SK-N-SH (cell line): ENCODE data around the gene CDK14. TPM values are rescaled to one million over a fixed set of nuclear protein-coding genes. Genes with fewer than 3 reads are reported as not detected.

Experiments used
- CTCF ChIA-PET: fragments of 300-600, 350-600 bp; formaldehyde crosslinking; extraction: SDS; loops from one replicate; lab custom pipeline; 2021; lab: Yijun Ruan, JAX
- POLR2A ChIA-PET: fragments of 350-600 bp; sonication (Branson Sonifier 250); formaldehyde crosslinking; extraction: SDS; loops from one replicate; lab custom pipeline; 2020; ENCODE audit warnings: antibody characterized with exemption, inconsistent platforms; lab: Yijun Ruan, JAX
- DNase-seq: peaks from one replicate; pipeline ENCODE4 v3.0.0; 2012
- H2AFZ ChIP-seq: fragments of 200-600 bp; sonication (generic); 2 replicates; pipeline ENCODE4 v1.8.1; 2016; ENCODE audit warnings: antibody characterized with exemption, mild to moderate bottlenecking, low read depth
- H3F3A ChIP-seq: fragments of 200-600 bp; sonication (generic); replicated peaks from 2 replicates; pipeline ENCODE3; 2016; ENCODE audit warnings: antibody characterized with exemption, mild to moderate bottlenecking; ENCODE audit not compliant: insufficient read depth
- H3K27ac ChIP-seq, 2 experiments: fragments of 200-500 bp in 1 of 2; fragments of 200-600 bp in 1 of 2; sonication (Bioruptor generic) in 1 of 2; sonication (generic), shearing (Covaris generic) in 1 of 2; 2 replicates each; pipeline versions ENCODE4 v1.5.1 to v1.6.1; 2014 to 2016; ENCODE audit warnings: low read depth in 2 of 2, inconsistent platforms in 1 of 2, low read length in 1 of 2, mild to moderate bottlenecking in 1 of 2, mixed read lengths in 1 of 2
- H3K27me3 ChIP-seq: fragments of 200-600 bp; sonication (generic), shearing (Covaris generic); 2 replicates; pipeline ENCODE4 v1.6.1; 2016; ENCODE audit warnings: mixed run types; ENCODE audit not compliant: insufficient read depth
- H3K36me3 ChIP-seq, 2 experiments: fragments of 200-500 bp in 1 of 2; fragments of 200-600 bp in 1 of 2; sonication (Bioruptor generic) in 1 of 2; sonication (generic) in 1 of 2; replicated peaks in 1 of 2; 2 replicates each; pipeline versions ENCODE3 to v1.5.1; 2014 to 2016; ENCODE audit warnings: low read length in 1 of 2, mild to moderate bottlenecking in 1 of 2; ENCODE audit not compliant: insufficient read depth in 2 of 2, control insufficient read depth in 1 of 2
- H3K4me1 ChIP-seq, 2 experiments: fragments of 200-500 bp in 1 of 2; fragments of 200-600 bp in 1 of 2; sonication (Bioruptor generic) in 1 of 2; sonication (generic), shearing (Covaris generic) in 1 of 2; 2 replicates each; pipeline versions ENCODE4 v1.5.1 to v1.6.1; 2014 to 2016; ENCODE audit warnings: low read depth in 1 of 2, low read length in 1 of 2, mixed run types in 1 of 2; ENCODE audit not compliant: insufficient read depth in 2 of 2, control insufficient read depth in 1 of 2
- H3K4me2 ChIP-seq: fragments of 200-600 bp; sonication (generic), shearing (Covaris generic); 2 replicates; pipeline ENCODE4 v1.6.1; 2017; ENCODE audit warnings: mixed run types
- H3K4me3 ChIP-seq, 2 experiments: fragments of 200-500 bp in 1 of 2; fragments of 200-600 bp in 1 of 2; sonication (Bioruptor generic) in 1 of 2; sonication (generic), shearing (Covaris generic) in 1 of 2; 2 replicates each; pipeline versions ENCODE4 v1.5.1 to v1.8.1; 2014 to 2016; ENCODE audit warnings: low read depth in 2 of 2, inconsistent platforms in 1 of 2, low read length in 1 of 2, mild to moderate bottlenecking in 1 of 2, mixed read lengths in 1 of 2, moderate library complexity in 1 of 2
- H3K79me2 ChIP-seq: fragments of 200-600 bp; sonication (generic); 2 replicates; pipeline ENCODE4 v1.8.1; 2017; ENCODE audit warnings: mild to moderate bottlenecking; ENCODE audit not compliant: insufficient read depth
- H3K9ac ChIP-seq: fragments of 200-600 bp; sonication (generic); 2 replicates; pipeline ENCODE4 v1.6.1; 2017; ENCODE audit warnings: mixed run types
- H3K9me2 ChIP-seq: fragments of 200-600 bp; sonication (generic); 2 replicates; pipeline ENCODE4 v1.6.1; 2017; ENCODE audit warnings: mixed run types
- H3K9me3 ChIP-seq: fragments of 200-600 bp; sonication (generic); 2 replicates; pipeline ENCODE4 v1.6.1; 2017; ENCODE audit warnings: mixed run types, mild to moderate bottlenecking, moderate library complexity
- H4K20me1 ChIP-seq: fragments of 200-600 bp; sonication (generic); 2 replicates; pipeline ENCODE4 v1.6.1; 2017; ENCODE audit warnings: mild to moderate bottlenecking, mixed run types; ENCODE audit not compliant: insufficient read depth
- CHD2 ChIP-seq: fragments of 150-350 bp; IDR thresholded peaks from 2 replicates; pipeline ENCODE4 v1.6.1; 2018; ENCODE audit warnings: low read length; ENCODE audit not compliant: partially characterized antibody
- FOSL2 ChIP-seq: IDR thresholded peaks from 2 replicates; pipeline ENCODE4 v1.4.0; 2012; ENCODE audit warnings: low read depth, mild to moderate bottlenecking, moderate library complexity, borderline replicate concordance
- FOXM1 ChIP-seq: IDR thresholded peaks from 2 replicates; pipeline ENCODE4 v1.4.0; 2012; ENCODE audit warnings: low read depth, mild to moderate bottlenecking
- NFIC ChIP-seq: IDR thresholded peaks from 2 replicates; pipeline ENCODE4 v1.4.0; 2012; ENCODE audit warnings: borderline replicate concordance
- POLR2AphosphoS5 ChIP-seq: IDR thresholded peaks from 2 replicates; pipeline ENCODE4 v1.6.1; 2012; ENCODE audit warnings: low read depth, low read length
- RXRA ChIP-seq: IDR thresholded peaks from 2 replicates; pipeline ENCODE4 v1.4.0; 2012; ENCODE audit warnings: low read depth, mild to moderate bottlenecking, borderline replicate concordance
- TAF1 ChIP-seq: IDR thresholded peaks from 2 replicates; pipeline ENCODE4 v1.6.1; 2012; ENCODE audit warnings: low read depth, mild to moderate bottlenecking, low read length, moderate library complexity, borderline replicate concordance
- TCF12 ChIP-seq: IDR thresholded peaks from 2 replicates; pipeline ENCODE4 v1.4.0; 2012
- WGBS: methylation state at CpG from one replicate; pipeline ENCODE4 v1.1.6; 2017; ENCODE audit warnings: low lambda C conversion rate; 5-methylcytosine and 5-hydroxymethylcytosine counted together
- polyA plus RNA-seq, 3 experiments: library from polyadenylated mRNA; depleted of rRNA; stranded (reverse); fragments of >200 nt; gene quantifications; 2 replicates each; pipeline ENCODE4 v1.2.3, GENCODE V29; 2012
- TF ChIP-seq, protein P1 (sequence below): fragments of 150-350 bp; IDR thresholded peaks from 2 replicates; pipeline ENCODE4 v1.6.1; 2016; ENCODE audit warnings: mild to moderate bottlenecking, low read depth, low read length
- TF ChIP-seq, protein P2 (sequence below): fragments of 150-350 bp; IDR thresholded peaks from 2 replicates; pipeline ENCODE4 v1.6.1; 2017; ENCODE audit warnings: antibody characterized with exemption, low read length, low read depth, borderline replicate concordance
- TF ChIP-seq, protein P3 (sequence below): IDR thresholded peaks from 2 replicates; pipeline ENCODE4 v1.6.1; 2012; ENCODE audit warnings: mild to moderate bottlenecking, low read depth, low read length, moderate library complexity
- TF ChIP-seq, protein P4 (sequence below): IDR thresholded peaks from 2 replicates; pipeline ENCODE4; 2012
- TF ChIP-seq, protein P5 (sequence below): IDR thresholded peaks from 2 replicates; pipeline ENCODE4 v1.4.0; 2012; ENCODE audit warnings: low read depth, borderline replicate concordance
- TF ChIP-seq, protein P6 (sequence below): IDR thresholded peaks from 2 replicates; pipeline ENCODE4 v1.4.0; 2012; ENCODE audit warnings: low read depth

The CDK14 gene
- polyA plus RNA-seq, 1 of the 3 experiments (the other 2 are of a cell fraction) = 13.9 TPM

DNA sequence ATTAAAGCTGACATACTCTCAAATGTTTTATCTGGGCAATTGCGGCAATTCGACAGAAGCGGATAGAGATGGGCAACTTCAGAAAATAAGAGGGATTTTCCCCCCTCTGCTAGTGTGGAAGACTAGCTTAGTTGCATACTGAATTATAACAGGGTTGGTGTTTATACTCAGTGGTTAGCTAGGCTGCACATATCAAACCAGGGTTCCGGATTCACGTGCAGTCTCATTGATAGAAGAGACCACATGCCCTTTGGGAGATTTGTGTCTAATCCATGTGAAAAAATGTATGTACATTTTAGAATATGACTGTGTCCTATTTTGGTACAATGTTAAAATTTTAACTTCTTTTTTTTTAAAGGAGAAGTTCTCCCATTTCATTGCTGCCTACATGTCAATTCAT lies 531.2 kb downstream of the CDK14 start (continued):
- TF ChIP-seq, protein P1, sequence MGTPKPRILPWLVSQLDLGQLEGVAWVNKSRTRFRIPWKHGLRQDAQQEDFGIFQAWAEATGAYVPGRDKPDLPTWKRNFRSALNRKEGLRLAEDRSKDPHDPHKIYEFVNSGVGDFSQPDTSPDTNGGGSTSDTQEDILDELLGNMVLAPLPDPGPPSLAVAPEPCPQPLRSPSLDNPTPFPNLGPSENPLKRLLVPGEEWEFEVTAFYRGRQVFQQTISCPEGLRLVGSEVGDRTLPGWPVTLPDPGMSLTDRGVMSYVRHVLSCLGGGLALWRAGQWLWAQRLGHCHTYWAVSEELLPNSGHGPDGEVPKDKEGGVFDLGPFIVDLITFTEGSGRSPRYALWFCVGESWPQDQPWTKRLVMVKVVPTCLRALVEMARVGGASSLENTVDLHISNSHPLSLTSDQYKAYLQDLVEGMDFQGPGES = no peak
- TF ChIP-seq, protein P2, sequence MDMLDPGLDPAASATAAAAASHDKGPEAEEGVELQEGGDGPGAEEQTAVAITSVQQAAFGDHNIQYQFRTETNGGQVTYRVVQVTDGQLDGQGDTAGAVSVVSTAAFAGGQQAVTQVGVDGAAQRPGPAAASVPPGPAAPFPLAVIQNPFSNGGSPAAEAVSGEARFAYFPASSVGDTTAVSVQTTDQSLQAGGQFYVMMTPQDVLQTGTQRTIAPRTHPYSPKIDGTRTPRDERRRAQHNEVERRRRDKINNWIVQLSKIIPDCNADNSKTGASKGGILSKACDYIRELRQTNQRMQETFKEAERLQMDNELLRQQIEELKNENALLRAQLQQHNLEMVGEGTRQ = no peak
- TF ChIP-seq, protein P3, sequence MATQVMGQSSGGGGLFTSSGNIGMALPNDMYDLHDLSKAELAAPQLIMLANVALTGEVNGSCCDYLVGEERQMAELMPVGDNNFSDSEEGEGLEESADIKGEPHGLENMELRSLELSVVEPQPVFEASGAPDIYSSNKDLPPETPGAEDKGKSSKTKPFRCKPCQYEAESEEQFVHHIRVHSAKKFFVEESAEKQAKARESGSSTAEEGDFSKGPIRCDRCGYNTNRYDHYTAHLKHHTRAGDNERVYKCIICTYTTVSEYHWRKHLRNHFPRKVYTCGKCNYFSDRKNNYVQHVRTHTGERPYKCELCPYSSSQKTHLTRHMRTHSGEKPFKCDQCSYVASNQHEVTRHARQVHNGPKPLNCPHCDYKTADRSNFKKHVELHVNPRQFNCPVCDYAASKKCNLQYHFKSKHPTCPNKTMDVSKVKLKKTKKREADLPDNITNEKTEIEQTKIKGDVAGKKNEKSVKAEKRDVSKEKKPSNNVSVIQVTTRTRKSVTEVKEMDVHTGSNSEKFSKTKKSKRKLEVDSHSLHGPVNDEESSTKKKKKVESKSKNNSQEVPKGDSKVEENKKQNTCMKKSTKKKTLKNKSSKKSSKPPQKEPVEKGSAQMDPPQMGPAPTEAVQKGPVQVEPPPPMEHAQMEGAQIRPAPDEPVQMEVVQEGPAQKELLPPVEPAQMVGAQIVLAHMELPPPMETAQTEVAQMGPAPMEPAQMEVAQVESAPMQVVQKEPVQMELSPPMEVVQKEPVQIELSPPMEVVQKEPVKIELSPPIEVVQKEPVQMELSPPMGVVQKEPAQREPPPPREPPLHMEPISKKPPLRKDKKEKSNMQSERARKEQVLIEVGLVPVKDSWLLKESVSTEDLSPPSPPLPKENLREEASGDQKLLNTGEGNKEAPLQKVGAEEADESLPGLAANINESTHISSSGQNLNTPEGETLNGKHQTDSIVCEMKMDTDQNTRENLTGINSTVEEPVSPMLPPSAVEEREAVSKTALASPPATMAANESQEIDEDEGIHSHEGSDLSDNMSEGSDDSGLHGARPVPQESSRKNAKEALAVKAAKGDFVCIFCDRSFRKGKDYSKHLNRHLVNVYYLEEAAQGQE = no peak
- TF ChIP-seq POLR2AphosphoS5 = no peak
- TF ChIP-seq, protein P4, sequence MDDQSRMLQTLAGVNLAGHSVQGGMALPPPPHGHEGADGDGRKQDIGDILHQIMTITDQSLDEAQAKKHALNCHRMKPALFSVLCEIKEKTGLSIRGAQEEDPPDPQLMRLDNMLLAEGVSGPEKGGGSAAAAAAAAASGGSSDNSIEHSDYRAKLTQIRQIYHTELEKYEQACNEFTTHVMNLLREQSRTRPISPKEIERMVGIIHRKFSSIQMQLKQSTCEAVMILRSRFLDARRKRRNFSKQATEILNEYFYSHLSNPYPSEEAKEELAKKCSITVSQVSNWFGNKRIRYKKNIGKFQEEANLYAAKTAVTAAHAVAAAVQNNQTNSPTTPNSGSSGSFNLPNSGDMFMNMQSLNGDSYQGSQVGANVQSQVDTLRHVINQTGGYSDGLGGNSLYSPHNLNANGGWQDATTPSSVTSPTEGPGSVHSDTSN = no peak
- TF ChIP-seq FOXM1 = no peak
- TF ChIP-seq TAF1 = no peak
- no peak for TF ChIP-seq RXRA

DNA sequence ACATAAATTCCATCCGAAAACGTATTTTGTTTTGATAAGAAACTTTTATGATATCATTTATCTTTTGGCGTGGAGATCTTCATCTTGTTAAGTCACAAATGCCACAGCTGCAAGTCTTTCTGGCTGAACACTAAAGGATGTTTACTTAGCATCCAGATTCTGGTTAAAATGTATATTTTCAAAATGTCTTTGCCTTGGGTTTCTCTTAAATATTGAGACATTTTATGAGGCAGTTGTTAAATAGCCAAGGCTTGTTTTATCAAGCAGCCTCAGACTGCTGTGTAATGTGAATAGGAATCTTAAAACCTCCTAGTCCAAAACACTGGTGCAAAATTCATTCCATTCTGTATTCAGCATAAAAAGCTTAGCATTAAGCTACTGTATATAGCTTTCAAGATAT lies 531.8 kb downstream of the CDK14 start:
- Histone ChIP-seq H3K4me2 (no peak overlapping the region), H3K4me1 (peaks cover 0 to 19% of the 10 kb centered on the region in 2 experiments; a peak in 2 of 4 replicates), H3K9me2 (no peaks in the 10 kb centered on the region), H3K27me3 (no peaks in the 10 kb centered on the region), H2AFZ (no peak overlapping the region), H3K27ac (no peak overlapping the region), H3K4me3 (no peak overlapping the region), H3K9ac (no peak overlapping the region), H3K9me3 (no peaks in the 10 kb centered on the region; the same call in 1 of the 2 replicates), H3F3A (no peaks in the 10 kb centered on the region), H4K20me1 (no peaks in the 10 kb centered on the region), H3K36me3 (peaks cover 2 to 16% of the 10 kb centered on the region in 2 experiments), H3K79me2 (no peaks in the 10 kb centered on the region)
- ChIA-PET CTCF (interaction anchor here (0.6 to 0.9 kb wide), 2 partner anchors 31 to 663 kb away, joined by 3 read pairs; no protein-coding TSS in a partner anchor), POLR2A (no interaction called here)
- 64% methylated on average over 3 of the region's 3 CpGs for WGBS
- no peak for DNase-seq
- TF ChIP-seq, protein P2 = no peak
- TF ChIP-seq, protein P5, sequence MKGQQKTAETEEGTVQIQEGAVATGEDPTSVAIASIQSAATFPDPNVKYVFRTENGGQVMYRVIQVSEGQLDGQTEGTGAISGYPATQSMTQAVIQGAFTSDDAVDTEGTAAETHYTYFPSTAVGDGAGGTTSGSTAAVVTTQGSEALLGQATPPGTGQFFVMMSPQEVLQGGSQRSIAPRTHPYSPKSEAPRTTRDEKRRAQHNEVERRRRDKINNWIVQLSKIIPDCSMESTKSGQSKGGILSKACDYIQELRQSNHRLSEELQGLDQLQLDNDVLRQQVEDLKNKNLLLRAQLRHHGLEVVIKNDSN = no peak
- no peak for TF ChIP-seq TCF12
- TF ChIP-seq, protein P4 = no peak
- no peak for TF ChIP-seq FOSL2
- TF ChIP-seq, protein P6, sequence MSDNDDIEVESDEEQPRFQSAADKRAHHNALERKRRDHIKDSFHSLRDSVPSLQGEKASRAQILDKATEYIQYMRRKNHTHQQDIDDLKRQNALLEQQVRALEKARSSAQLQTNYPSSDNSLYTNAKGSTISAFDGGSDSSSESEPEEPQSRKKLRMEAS = no peak
- TF ChIP-seq NFIC = no peak
- no peak for TF ChIP-seq CHD2
- TF ChIP-seq FOXM1 = no peak
